Activated CD4-positive, alpha-beta T cell treated with anti-CD3 and anti-CD28 coated beads, Interleukin-2, amount 10 ng/mL, durations not matched to agents 24 days and 14 days (primary cell): ENCODE data around the gene KIAA0232. TPM values are rescaled to one million over a fixed set of nuclear protein-coding genes. Genes with fewer than 3 reads are reported as not detected.
"Not testable (repeated sequence)": the region's sequence is repeated elsewhere in the genome, so short reads cannot be mapped to it uniquely, and the experiment has no call there.

Experiments
- DNase-seq: peaks from one replicate; pipeline ENCODE4 v3.0.0; 2022
- H3K27ac Mint-ChIP-seq: one replicate; pipeline ENCODE4 v1.8.0; 2022; ENCODE audit warnings: mild to moderate bottlenecking, mixed read lengths
- H3K27me3 Mint-ChIP-seq: one replicate; pipeline ENCODE4 v1.8.0; 2022; ENCODE audit warnings: mixed read lengths
- H3K36me3 Mint-ChIP-seq: one replicate; pipeline ENCODE4 v1.8.0; 2022; ENCODE audit warnings: low read depth, mild to moderate bottlenecking, mixed read lengths
- H3K4me1 Mint-ChIP-seq: one replicate; pipeline ENCODE4 v1.8.0; 2021; ENCODE audit warnings: mixed read lengths
- H3K4me3 Mint-ChIP-seq: one replicate; pipeline ENCODE4 v1.8.0; 2022; ENCODE audit warnings: mild to moderate bottlenecking, moderate library complexity, mixed read lengths
- H3K9me3 Mint-ChIP-seq: one replicate; pipeline ENCODE4 v1.8.0; 2021; ENCODE audit warnings: mixed read lengths
- intact Hi-C: fragments of 100-400 bp; cut with micrococcal nuclease; formaldehyde crosslinking; loops from one replicate; pipeline ENCODE4 v1.15.1; 2023
- total RNA-seq: library from RNA; stranded (reverse); gene quantifications from 2 replicates; pipeline ENCODE4 v1.2.3, GENCODE V29; 2022

Gene KIAA0232
- total RNA-seq, 1 donor from 2014 or later: 16.7 TPM

- Mint-ChIP-seq H3K27me3 (no peaks in the 10 kb centered on the region), H3K4me1 (peaks cover 34% of the 10 kb centered on the region), H3K27ac (no peak overlapping the region), H3K4me3 (no peak overlapping the region), H3K36me3 (peaks cover 29% of the 10 kb centered on the region), H3K9me3 (peaks cover 6% of the 10 kb centered on the region)
- no peak for DNase-seq
- intact Hi-C loops: no loop called here
Observed at GRCh38 chr4:6794189-6794588, 11.7 kb downstream of the KIAA0232 start.

DNA sequence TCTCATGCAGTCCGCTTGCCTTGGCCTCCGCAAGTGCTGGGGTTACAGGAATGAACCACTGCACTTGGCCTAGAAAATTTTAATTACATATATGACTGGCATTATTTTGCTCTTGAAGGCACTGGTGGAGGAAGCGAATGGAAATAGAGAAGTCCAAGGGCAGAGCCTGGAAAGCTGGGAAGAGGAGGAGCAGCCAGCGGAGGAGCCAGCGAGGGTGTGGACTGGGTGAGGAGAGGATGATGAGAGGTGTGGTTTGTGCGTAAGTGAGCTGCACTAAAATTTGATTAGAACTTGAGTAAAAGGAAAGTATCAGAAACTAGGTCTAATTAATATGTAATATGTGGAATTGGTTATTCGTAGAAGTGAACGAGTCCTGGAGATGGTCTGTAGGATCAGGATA, 13.3 kb downstream of the KIAA0232 start:
- Mint-ChIP-seq H3K4me3 (no peak overlapping the region), H3K9me3 (peaks cover 6% of the 10 kb centered on the region), H3K27me3 (no peaks in the 10 kb centered on the region), H3K4me1 (peaks cover 35% of the 10 kb centered on the region), H3K27ac (no peak overlapping the region), H3K36me3 (peaks cover 29% of the 10 kb centered on the region)
- DNase-seq: no peak
- intact Hi-C loops: no loop called here

DNA sequence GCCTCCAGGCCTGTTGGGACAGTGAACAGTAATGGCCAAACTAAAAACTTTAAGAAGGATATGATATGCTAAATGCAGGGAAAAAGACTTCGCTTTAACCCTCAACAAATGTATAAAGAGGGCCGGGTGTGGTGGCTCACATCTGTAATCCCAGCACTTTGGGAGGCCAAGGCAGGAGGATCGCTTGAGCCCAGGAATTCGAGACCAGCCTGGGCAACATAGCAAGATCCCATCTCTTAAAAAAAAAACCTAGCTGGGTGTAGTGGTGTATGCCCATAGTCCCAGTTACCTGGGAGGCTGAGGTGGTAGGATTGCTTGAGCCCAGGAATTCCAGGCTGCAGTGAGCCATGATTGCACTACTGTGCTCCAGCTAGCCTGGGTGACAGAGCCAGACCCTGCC, 14.8 kb downstream of the KIAA0232 start:
- peaks cover 26% of the 10 kb centered on the region for H3K4me1 Mint-ChIP-seq
- H3K4me3 Mint-ChIP-seq, intact Hi-C loops, H3K9me3 Mint-ChIP-seq, H3K27ac Mint-ChIP-seq, DNase-seq, H3K27me3 Mint-ChIP-seq: not testable (repeated sequence)
- peaks cover 19% of the 10 kb centered on the region for H3K36me3 Mint-ChIP-seq

DNA sequence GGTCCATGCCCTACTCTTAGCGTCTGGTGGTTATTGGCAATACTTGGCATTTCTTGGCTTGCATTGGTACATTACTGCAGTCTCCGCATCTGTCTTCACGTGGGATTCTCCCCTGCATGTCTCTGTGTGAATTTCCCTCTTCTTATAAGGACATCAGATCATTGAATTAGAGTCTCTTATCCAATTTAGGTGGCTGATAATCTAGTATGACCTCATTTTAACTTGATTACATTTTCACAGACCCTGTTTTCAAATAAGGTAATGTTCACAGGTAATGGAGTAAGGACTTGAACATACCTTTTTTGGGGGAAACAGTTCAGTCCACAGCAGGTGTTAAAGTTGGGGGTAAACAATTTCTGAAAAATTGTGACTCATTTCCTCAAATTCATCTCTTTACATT, 16.6 kb downstream of the KIAA0232 start:
- H3K4me1 Mint-ChIP-seq: peaks cover 18% of the 10 kb centered on the region
- H3K27me3 Mint-ChIP-seq: no peaks in the 10 kb centered on the region
- no peak for DNase-seq
- H3K4me3 Mint-ChIP-seq: no peak overlapping the region
- peaks cover 23% of the 10 kb centered on the region for H3K36me3 Mint-ChIP-seq
- H3K27ac Mint-ChIP-seq: no peak overlapping the region
- intact Hi-C loops: no loop called here
- H3K9me3 Mint-ChIP-seq: no peaks in the 10 kb centered on the region

DNA sequence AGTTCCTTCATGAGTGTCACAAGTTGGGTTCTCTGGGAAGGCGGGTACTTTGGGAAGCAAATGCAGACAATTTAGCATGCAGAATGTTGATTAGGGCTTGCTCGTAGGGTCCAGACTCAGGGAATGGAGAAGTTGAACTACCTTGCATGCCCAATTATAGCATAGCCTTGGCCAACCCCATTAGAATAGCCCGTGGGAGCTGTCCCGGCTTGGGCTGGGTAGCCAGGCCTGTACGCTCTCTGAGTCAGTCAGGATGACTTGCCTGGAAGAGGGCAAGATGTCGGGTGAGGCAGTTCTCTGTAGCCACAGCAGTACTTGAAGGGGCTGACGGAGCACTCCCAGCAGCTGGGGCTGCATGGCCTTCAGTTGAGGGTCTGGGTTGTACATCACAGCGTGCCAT, 19.5 kb downstream of the KIAA0232 start:
- H3K27ac Mint-ChIP-seq: no peak overlapping the region
- peak; percentile 39 for DNase-seq
- intact Hi-C loops: no loop called here
- no peaks in the 10 kb centered on the region for H3K9me3 Mint-ChIP-seq
- H3K4me3 Mint-ChIP-seq: no peak overlapping the region
- H3K36me3 Mint-ChIP-seq: peaks cover 13% of the 10 kb centered on the region
- H3K4me1 Mint-ChIP-seq: peaks cover 11% of the 10 kb centered on the region
- no peaks in the 10 kb centered on the region for H3K27me3 Mint-ChIP-seq

DNA sequence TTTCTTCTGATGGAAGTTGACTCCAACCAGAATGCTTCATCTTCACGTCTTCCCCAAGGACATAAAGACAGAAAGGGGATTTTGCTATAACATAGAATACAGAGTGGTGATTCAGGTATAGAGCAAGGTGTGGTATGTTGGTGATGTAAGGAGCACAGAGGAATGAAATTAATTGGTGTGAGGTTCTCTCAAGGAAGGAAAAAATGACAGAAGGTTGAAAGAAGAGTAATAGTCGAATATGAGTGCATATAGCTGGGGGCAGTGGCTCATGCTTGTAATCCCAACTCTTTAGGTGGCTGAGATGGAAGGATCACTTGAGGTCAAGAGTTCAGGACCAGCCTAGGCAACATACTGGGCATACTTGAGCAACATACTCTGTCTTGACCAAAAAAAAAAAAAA, 20.1 kb downstream of the KIAA0232 start:
- Mint-ChIP-seq H3K27me3 (no peaks in the 10 kb centered on the region), H3K36me3 (peaks cover 13% of the 10 kb centered on the region), H3K4me1 (peaks cover 11% of the 10 kb centered on the region), H3K4me3 (no peak overlapping the region), H3K9me3 (no peaks in the 10 kb centered on the region), H3K27ac (no peak overlapping the region)
- intact Hi-C loops: no loop called here
- peak; percentile 15 for DNase-seq

- intact Hi-C loops: no loop called here
- no peaks in the 10 kb centered on the region for H3K9me3 Mint-ChIP-seq
- no peaks in the 10 kb centered on the region for H3K27me3 Mint-ChIP-seq
Observed at GRCh38 chr4:6803246-6803645, 20.7 kb downstream of the KIAA0232 start.

GRCh38 chr4:6804082-6804752, 21.7 kb downstream of the KIAA0232 start:
- H3K9me3 Mint-ChIP-seq: no peaks in the 10 kb centered on the region

More at GRCh38 chr4:6803246-6803645, 20.7 kb downstream of the KIAA0232 start:
- H3K36me3 Mint-ChIP-seq: peaks cover 13% of the 10 kb centered on the region
- H3K27ac Mint-ChIP-seq: no peak overlapping the region
- peaks cover 11% of the 10 kb centered on the region for H3K4me1 Mint-ChIP-seq
- no peak for DNase-seq
- H3K4me3 Mint-ChIP-seq: no peak overlapping the region

GRCh38 chr4:6806924-6807626, 24.5 kb downstream of the KIAA0232 start:
- H3K4me3 Mint-ChIP-seq: no peak overlapping the region
- H3K36me3 Mint-ChIP-seq: peaks cover 15% of the 10 kb centered on the region
- no peaks in the 10 kb centered on the region for H3K9me3 Mint-ChIP-seq
- H3K27me3 Mint-ChIP-seq: no peaks in the 10 kb centered on the region
- H3K4me1 Mint-ChIP-seq: peaks cover 6% of the 10 kb centered on the region
- intact Hi-C loops: no loop called here
- no peak overlapping the region for H3K27ac Mint-ChIP-seq
- DNase-seq: no peak

More at GRCh38 chr4:6804082-6804752, 21.7 kb downstream of the KIAA0232 start:
- no peak for DNase-seq
- Mint-ChIP-seq H3K27me3 (no peaks in the 10 kb centered on the region), H3K4me1 (peaks cover 7% of the 10 kb centered on the region), H3K36me3 (peaks cover 10% of the 10 kb centered on the region), H3K4me3 (no peak overlapping the region), H3K27ac (no peak overlapping the region)
- intact Hi-C loops: no loop called here

- Mint-ChIP-seq H3K4me3 (no peak overlapping the region), H3K27ac (no peak overlapping the region), H3K4me1 (peaks cover 4% of the 10 kb centered on the region), H3K9me3 (no peaks in the 10 kb centered on the region), H3K36me3 (peaks cover 12% of the 10 kb centered on the region), H3K27me3 (no peaks in the 10 kb centered on the region)
- DNase-seq: no peak
- intact Hi-C loops: no loop called here
Observed at GRCh38 chr4:6808259-6808658, 25.7 kb downstream of the KIAA0232 start.

DNA sequence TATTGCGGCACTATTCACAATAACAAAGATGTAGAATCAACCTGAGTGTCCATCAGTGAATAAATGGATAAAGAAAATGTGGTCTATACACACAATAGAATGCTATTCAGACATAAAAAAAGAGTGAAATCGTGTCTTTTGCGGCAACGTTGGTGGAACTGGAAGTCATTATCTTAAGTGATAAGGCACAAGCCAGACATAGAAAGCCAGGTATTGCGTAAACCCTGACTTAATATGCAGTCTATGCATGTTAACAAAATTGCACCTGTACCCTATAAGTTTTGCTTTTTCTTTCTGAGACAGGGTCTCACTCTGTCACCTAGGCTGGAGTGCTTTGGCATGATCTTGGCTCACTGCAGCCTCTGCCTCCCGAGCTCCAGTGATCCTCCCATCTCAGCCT, 28.6 kb downstream of the KIAA0232 start:
- Mint-ChIP-seq H3K9me3 (no peaks in the 10 kb centered on the region), H3K36me3 (peaks cover 16% of the 10 kb centered on the region), H3K27me3 (no peaks in the 10 kb centered on the region), H3K27ac (no peak overlapping the region), H3K4me3 (no peak overlapping the region), H3K4me1 (peaks cover 6% of the 10 kb centered on the region)
- intact Hi-C loops: no loop called here
- DNase-seq: no peak

GRCh38 chr4:6812766-6813165, 30.2 kb downstream of the KIAA0232 start:
- no peak for DNase-seq
- Mint-ChIP-seq H3K36me3 (peaks cover 24% of the 10 kb centered on the region), H3K27me3 (no peaks in the 10 kb centered on the region), H3K9me3 (peaks cover 3% of the 10 kb centered on the region), H3K4me1 (peaks cover 9% of the 10 kb centered on the region), H3K27ac (no peak overlapping the region), H3K4me3 (no peak overlapping the region)
- intact Hi-C loops: no loop called here

DNA sequence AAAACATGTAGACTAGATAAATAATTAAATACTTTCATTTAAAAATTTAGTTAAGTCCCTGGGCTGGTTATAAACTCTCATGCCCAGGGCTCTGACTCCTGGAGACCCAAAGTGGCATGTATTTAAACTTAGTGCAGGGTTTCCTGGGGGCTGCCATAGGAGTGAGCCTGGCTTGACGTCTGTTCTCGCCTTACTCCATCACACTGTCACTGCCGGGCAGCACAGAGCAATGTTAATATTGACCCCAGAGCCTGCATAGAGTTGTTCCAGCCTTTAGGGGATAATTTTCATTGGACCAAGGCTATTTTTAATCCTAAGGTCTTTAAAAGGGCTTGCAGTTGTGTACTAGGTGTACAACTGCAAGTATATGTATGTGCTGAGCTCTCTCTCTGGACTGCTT, 31.2 kb downstream of the KIAA0232 start:
- Mint-ChIP-seq H3K27ac (no peak overlapping the region), H3K27me3 (no peaks in the 10 kb centered on the region), H3K4me3 (no peak overlapping the region), H3K9me3 (peaks cover 7% of the 10 kb centered on the region), H3K4me1 (peaks cover 9% of the 10 kb centered on the region), H3K36me3 (peaks cover 31% of the 10 kb centered on the region)
- intact Hi-C loops: no loop called here
- no peak for DNase-seq

DNA sequence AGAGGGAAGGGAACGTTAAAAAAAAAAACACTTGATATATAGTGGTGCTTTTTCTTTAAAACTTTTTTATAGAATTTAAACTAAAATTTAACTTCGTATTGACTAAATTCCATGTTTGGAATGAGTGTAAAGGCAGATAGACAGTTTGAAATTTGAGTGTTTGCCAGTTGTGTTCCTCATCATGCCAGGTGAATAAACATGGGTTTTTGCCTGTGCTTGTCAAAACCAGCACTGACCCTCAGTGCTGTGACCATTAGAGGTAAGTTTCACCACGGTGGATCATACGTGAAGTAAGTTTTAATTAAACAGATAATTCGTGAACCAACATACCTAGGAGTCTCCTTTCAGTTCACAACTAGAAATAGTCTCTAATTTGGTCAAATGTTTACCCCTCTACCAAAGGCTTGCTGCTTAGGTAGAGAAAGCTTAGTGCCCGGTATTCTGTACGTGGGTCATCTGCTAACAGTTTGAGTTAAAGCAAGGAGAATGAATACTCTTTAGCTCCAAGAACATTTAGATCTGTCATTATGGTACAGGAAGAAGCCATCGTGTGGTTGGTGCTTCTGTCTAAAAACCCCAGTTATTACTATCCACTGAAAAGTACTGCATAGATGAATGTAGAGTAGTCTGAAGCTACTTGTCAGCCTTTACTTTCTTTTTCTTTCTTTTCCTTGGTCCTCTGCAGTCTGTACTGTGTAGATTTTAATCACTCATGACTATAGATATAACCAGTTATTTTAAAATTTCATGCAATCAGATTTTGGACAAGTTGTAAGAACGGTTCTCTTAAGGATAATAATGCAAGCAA, 32.7 kb downstream of the KIAA0232 start:
- no peak for DNase-seq
- intact Hi-C loops: no loop called here
- Mint-ChIP-seq H3K9me3 (peaks cover 16% of the 10 kb centered on the region), H3K27ac (no peak overlapping the region), H3K4me1 (peaks cover 9% of the 10 kb centered on the region), H3K4me3 (no peak overlapping the region), H3K27me3 (no peaks in the 10 kb centered on the region), H3K36me3 (peaks cover 44% of the 10 kb centered on the region)
